Activated T-cell treated with anti-CD3 and anti-CD28 coated beads, Interleukin-2, amount 50 U/mL, for 4 hours (primary cell): Measurements from ENCODE around the gene CDKN2AIP. TPM values are rescaled to one million over a fixed set of nuclear protein-coding genes. Genes with fewer than 3 reads are reported as not detected.

Source experiments
- ATAC-seq, 2 donors: fragments of 200-7000 bp; cut with Tn5 transposase; one replicate each; pipeline ENCODE4 v1.10.0; 2021
- DNase-seq: peaks from one replicate; pipeline ENCODE4 v3.0.0-alpha.2; 2020
- H3K27me3 Mint-ChIP-seq: one replicate; pipeline ENCODE4 v1.8.0; 2021; ENCODE audit warnings: low read depth, mixed read lengths
- H3K36me3 Mint-ChIP-seq: one replicate; pipeline ENCODE4 v1.8.0; 2022; ENCODE audit warnings: mixed read lengths; ENCODE audit not compliant: insufficient read depth
- H3K4me1 Mint-ChIP-seq: one replicate; pipeline ENCODE4 v1.8.0; 2021; ENCODE audit warnings: low read depth, mixed read lengths
- H3K4me3 Mint-ChIP-seq: one replicate; pipeline ENCODE4 v1.8.0; 2021; ENCODE audit warnings: mild to moderate bottlenecking, moderate library complexity, mixed read lengths
- H3K9me3 Mint-ChIP-seq: one replicate; pipeline ENCODE4 v1.8.0; 2021; ENCODE audit warnings: mixed read lengths
- total RNA-seq, 3 donors: library from RNA; stranded (reverse); gene quantifications; one replicate each; pipeline ENCODE4 v1.2.1, GENCODE V29; 2021

Gene CDKN2AIP
- total RNA-seq, 3 donors from 2014 or later: 25.6 to 27.2 (median 26.3) TPM

- ATAC-seq: peak; percentile 95 to 99
- Mint-ChIP-seq H3K36me3 (no peaks in the 10 kb centered on the region), H3K27me3 (peaks cover 2% of the 10 kb centered on the region), H3K4me1 (peaks cover 16% of the 10 kb centered on the region), H3K4me3 (peak overlapping the region; percentile 79), H3K9me3 (no peaks in the 10 kb centered on the region)
- DNase-seq: peak; percentile 89
Observed at GRCh38 chr4:183407128-183407585, 37.3 kb upstream of the CDKN2AIP start.

- H3K27me3 Mint-ChIP-seq: no peaks in the 10 kb centered on the region
- ATAC-seq (no peak), DNase-seq (no peak)
- no peaks in the 10 kb centered on the region for H3K9me3 Mint-ChIP-seq
- H3K4me1 Mint-ChIP-seq: peaks cover 13% of the 10 kb centered on the region
- H3K4me3 Mint-ChIP-seq: peak overlapping the region; percentile 79
- no peaks in the 10 kb centered on the region for H3K36me3 Mint-ChIP-seq
Observed at GRCh38 chr4:183407635-183408464, 36.6 kb upstream of the CDKN2AIP start.

GRCh38 chr4:183408796-183409195, 35.6 kb upstream of the CDKN2AIP start:
- Mint-ChIP-seq H3K4me1 (peaks cover 13% of the 10 kb centered on the region), H3K9me3 (no peaks in the 10 kb centered on the region), H3K4me3 (no peak overlapping the region), H3K27me3 (no peaks in the 10 kb centered on the region), H3K36me3 (no peaks in the 10 kb centered on the region)
- no peak for ATAC-seq
- no peak for DNase-seq

- H3K27me3 Mint-ChIP-seq: no peaks in the 10 kb centered on the region
- DNase-seq (no peak), ATAC-seq (no peak)
- H3K9me3 Mint-ChIP-seq: no peaks in the 10 kb centered on the region
- H3K4me1 Mint-ChIP-seq: peaks cover 13% of the 10 kb centered on the region
- H3K36me3 Mint-ChIP-seq: no peaks in the 10 kb centered on the region
- H3K4me3 Mint-ChIP-seq: no peak overlapping the region
Observed at GRCh38 chr4:183409483-183409882, 35.0 kb upstream of the CDKN2AIP start.

GRCh38 chr4:183409934-183410333, 34.5 kb upstream of the CDKN2AIP start:
- no peaks in the 10 kb centered on the region for H3K36me3 Mint-ChIP-seq

GRCh38 chr4:183411291-183411861, 33.1 kb upstream of the CDKN2AIP start:
- H3K36me3 Mint-ChIP-seq: no peaks in the 10 kb centered on the region
- DNase-seq (no peak), ATAC-seq (no peak)
- H3K4me3 Mint-ChIP-seq: no peak overlapping the region
- H3K4me1 Mint-ChIP-seq: peaks cover 10% of the 10 kb centered on the region
- H3K27me3 Mint-ChIP-seq: no peaks in the 10 kb centered on the region
- H3K9me3 Mint-ChIP-seq: no peaks in the 10 kb centered on the region

More at GRCh38 chr4:183409934-183410333, 34.5 kb upstream of the CDKN2AIP start:
- H3K4me1 Mint-ChIP-seq: peaks cover 13% of the 10 kb centered on the region
- no peaks in the 10 kb centered on the region for H3K9me3 Mint-ChIP-seq
- H3K27me3 Mint-ChIP-seq: no peaks in the 10 kb centered on the region
- ATAC-seq (no peak), DNase-seq (no peak)
- H3K4me3 Mint-ChIP-seq: no peak overlapping the region

- Mint-ChIP-seq H3K36me3 (no peaks in the 10 kb centered on the region), H3K9me3 (no peaks in the 10 kb centered on the region)
- DNase-seq: no peak
Observed at GRCh38 chr4:183412821-183413220, 31.6 kb upstream of the CDKN2AIP start.

GRCh38 chr4:183413234-183414200, 30.9 kb upstream of the CDKN2AIP start:
- H3K9me3 Mint-ChIP-seq: no peaks in the 10 kb centered on the region
- H3K4me1 Mint-ChIP-seq: no peaks in the 10 kb centered on the region
- ATAC-seq (no peak), DNase-seq (no peak)
- no peak overlapping the region for H3K4me3 Mint-ChIP-seq
- no peaks in the 10 kb centered on the region for H3K27me3 Mint-ChIP-seq
- H3K36me3 Mint-ChIP-seq: no peaks in the 10 kb centered on the region

More at GRCh38 chr4:183412821-183413220, 31.6 kb upstream of the CDKN2AIP start:
- Mint-ChIP-seq H3K4me3 (no peak overlapping the region), H3K4me1 (peaks cover 3% of the 10 kb centered on the region), H3K27me3 (no peaks in the 10 kb centered on the region)
- no peak for ATAC-seq

GRCh38 chr4:183416879-183417755, 27.3 kb upstream of the CDKN2AIP start:
- no peaks in the 10 kb centered on the region for H3K27me3 Mint-ChIP-seq
- H3K4me1 Mint-ChIP-seq: no peaks in the 10 kb centered on the region
- no peak overlapping the region for H3K4me3 Mint-ChIP-seq
- ATAC-seq: no peak
- no peaks in the 10 kb centered on the region for H3K9me3 Mint-ChIP-seq
- DNase-seq: no peak
- no peaks in the 10 kb centered on the region for H3K36me3 Mint-ChIP-seq

- H3K27me3 Mint-ChIP-seq: no peaks in the 10 kb centered on the region
- H3K9me3 Mint-ChIP-seq: no peaks in the 10 kb centered on the region
- DNase-seq: no peak
- no peak for ATAC-seq
- no peak overlapping the region for H3K4me3 Mint-ChIP-seq
- H3K36me3 Mint-ChIP-seq: no peaks in the 10 kb centered on the region
- peaks cover 8% of the 10 kb centered on the region for H3K4me1 Mint-ChIP-seq
Observed at GRCh38 chr4:183422962-183423631, 21.3 kb upstream of the CDKN2AIP start.

- Mint-ChIP-seq H3K36me3 (no peaks in the 10 kb centered on the region), H3K4me3 (no peak overlapping the region), H3K4me1 (peaks cover 8% of the 10 kb centered on the region), H3K9me3 (no peaks in the 10 kb centered on the region), H3K27me3 (no peaks in the 10 kb centered on the region)
- ATAC-seq (no peak), DNase-seq (no peak)
Observed at GRCh38 chr4:183424109-183424744, 20.2 kb upstream of the CDKN2AIP start.

- Mint-ChIP-seq H3K27me3 (no peaks in the 10 kb centered on the region), H3K36me3 (no peaks in the 10 kb centered on the region), H3K9me3 (no peaks in the 10 kb centered on the region), H3K4me1 (peaks cover 25% of the 10 kb centered on the region), H3K4me3 (no peak overlapping the region)
- no peak for DNase-seq
- ATAC-seq: no peak
Observed at GRCh38 chr4:183426507-183426906, 17.9 kb upstream of the CDKN2AIP start.

- Mint-ChIP-seq H3K4me3 (no peak overlapping the region), H3K36me3 (no peaks in the 10 kb centered on the region)
Observed at GRCh38 chr4:183429489-183429888, 14.9 kb upstream of the CDKN2AIP start.

More at GRCh38 chr4:183429489-183429888, 14.9 kb upstream of the CDKN2AIP start:
- DNase-seq (no peak), ATAC-seq (no peak)
- Mint-ChIP-seq H3K9me3 (no peaks in the 10 kb centered on the region), H3K4me1 (peaks cover 40% of the 10 kb centered on the region), H3K27me3 (no peaks in the 10 kb centered on the region)
